Prostate gland (tissue), 2 donors: Measurements from ENCODE around the gene MYH16. TPM values are rescaled to one million over a fixed set of nuclear protein-coding genes. Genes with fewer than 3 reads are reported as not detected.
"Not testable (repeated sequence)": the region's sequence is repeated elsewhere in the genome, so short reads cannot be mapped to it uniquely, and the experiment has no call there.

Experiments
- DNase-seq: peaks from one replicate; pipeline ENCODE4 v3.0.0-alpha.2; 2019; ENCODE audit warnings: low spot score
- H3K27ac ChIP-seq, 2 donors: fragments of 200-600 bp; sonication (generic); 2 replicates each; pipeline ENCODE4 v1.5.1; 2017 to 2019
- H3K27me3 ChIP-seq: fragments of 200-600 bp; sonication (generic); replicated peaks from 2 replicates; pipeline ENCODE4 v1.5.1; 2019; ENCODE audit not compliant: insufficient read depth
- H3K36me3 ChIP-seq, 2 donors: fragments of 200-600 bp; sonication (generic); 1 replicate in 1 of 2; 2 replicates in 1 of 2; pipeline versions ENCODE4 v1.5.1 to v1.8.1; 2017 to 2019
- H3K4me1 ChIP-seq: fragments of 200-600 bp; sonication (generic); replicated peaks from 2 replicates; pipeline ENCODE4 v1.5.1; 2019
- H3K4me3 ChIP-seq, 2 donors: fragments of 200-600 bp; sonication (generic); 2 replicates each; pipeline ENCODE4 v1.5.1; 2017 to 2019
- H3K9me3 ChIP-seq: fragments of 200-600 bp; sonication (generic); 2 replicates; pipeline ENCODE4 v1.5.1; 2017
- CTCF ChIP-seq, 4 experiments: fragments of 200-600 bp in 2 of 4; fragments of 450-650 bp in 2 of 4; sonication (generic) in 2 of 4; IDR thresholded peaks; 1 replicate in 3 of 4; 2 replicates in 1 of 4; pipeline ENCODE4 v1.5.1; 2016 to 2019; ENCODE audit warnings: antibody characterized with exemption in 4 of 4, mild to moderate bottlenecking in 2 of 4, moderate library complexity in 2 of 4
- POLR2A ChIP-seq: fragments of 450-650 bp; IDR thresholded peaks from one replicate; pipeline ENCODE4 v1.6.1; 2016; ENCODE audit warnings: antibody characterized with exemption, mild to moderate bottlenecking
- POLR2AphosphoS5 ChIP-seq: sonication (generic); formaldehyde crosslinking; IDR thresholded peaks from one replicate; pipeline ENCODE4 v1.6.1; 2017; ENCODE audit warnings: antibody characterized with exemption
- WGBS: methylation state at CpG from one replicate; pipeline ENCODE4 v1.1.5; 2018; 5-methylcytosine and 5-hydroxymethylcytosine counted together
- intact Hi-C: fragments of 100-400 bp; cut with DNase I; formaldehyde crosslinking; loops from one replicate; pipeline ENCODE4 v1.14.2; 2022
- total RNA-seq, 2 donors: library from RNA; depleted of rRNA; stranded (reverse); fragments of >200 nt; gene quantifications; one replicate each; pipeline ENCODE4 v1.1.0, GENCODE V29; 2016

The MYH16 gene
- total RNA-seq: under 1 TPM in 1 of 2 donors, not detected in 1; 0.97 TPM

- Histone ChIP-seq H3K36me3 (no peaks in the 10 kb centered on the region), H3K27ac (no peak within 1 kb of the TSS), H3K4me1 (no peaks in the 10 kb centered on the region), H3K27me3 (no peaks in the 10 kb centered on the region), H3K9me3 (no peaks in the 10 kb centered on the region), H3K4me3 (no peak within 1 kb of the TSS)
- intact Hi-C loops: no loop called here
- 95% methylated on average over 2 of the region's 2 CpGs for WGBS
- no peak for TF ChIP-seq CTCF (IDR thresholded peaks at IDR 0.05)
- no peak for TF ChIP-seq POLR2A
- no peak for TF ChIP-seq POLR2AphosphoS5
- no peak for DNase-seq
Observed at GRCh38 chr7:99272476-99273045, at the start of gene MYH16. Gene MYH16 (plus strand): TSS chr7:99272839.

- intact Hi-C loops, H3K4me3 ChIP-seq, H3K27ac ChIP-seq, H3K36me3 ChIP-seq, H3K4me1 ChIP-seq, H3K27me3 ChIP-seq, H3K9me3 ChIP-seq: not testable (repeated sequence)
- DNase-seq: peak; percentile 27
- peak; percentile 22 for TF ChIP-seq POLR2AphosphoS5
- WGBS: 56% methylated on average over 15 of the region's 15 CpGs
Observed at GRCh38 chr7:99224263-99224898, 48.3 kb upstream of the MYH16 start.

- no peak for TF ChIP-seq POLR2A
- no peak for TF ChIP-seq POLR2AphosphoS5
- intact Hi-C loops: no loop called here
- H3K9me3 ChIP-seq: no peaks in the 10 kb centered on the region
- 95% methylated on average over 2 of the region's 2 CpGs for WGBS
- H3K4me3 ChIP-seq: no peak overlapping the region
- no peaks in the 10 kb centered on the region for H3K4me1 ChIP-seq
- no peaks in the 10 kb centered on the region for H3K27me3 ChIP-seq
- no peak overlapping the region for H3K27ac ChIP-seq
- DNase-seq: no peak
- H3K36me3 ChIP-seq: no peaks in the 10 kb centered on the region
Observed at GRCh38 chr7:99224899-99225265, 47.8 kb upstream of the MYH16 start.

- Histone ChIP-seq H3K27ac (no peak overlapping the region), H3K4me1 (no peaks in the 10 kb centered on the region), H3K4me3 (no peak overlapping the region), H3K36me3 (no peaks in the 10 kb centered on the region), H3K9me3 (no peaks in the 10 kb centered on the region), H3K27me3 (no peaks in the 10 kb centered on the region)
- no peak for TF ChIP-seq CTCF (IDR thresholded peaks at IDR 0.05)
- TF ChIP-seq POLR2A: no peak
- TF ChIP-seq POLR2AphosphoS5: no peak
- 78% methylated on average over 4 of the region's 4 CpGs for WGBS
- DNase-seq: no peak
- intact Hi-C loops: no loop called here
Observed at GRCh38 chr7:99229234-99229633, 43.4 kb upstream of the MYH16 start.

- WGBS: 80% methylated on average over 9 of the region's 9 CpGs
Observed at GRCh38 chr7:99232082-99232770, 40.4 kb upstream of the MYH16 start.

GRCh38 chr7:99232955-99233354 is 39.7 kb upstream of the MYH16 start:
- H3K27ac ChIP-seq, H3K9me3 ChIP-seq, H3K36me3 ChIP-seq, H3K27me3 ChIP-seq, intact Hi-C loops, H3K4me1 ChIP-seq, H3K4me3 ChIP-seq, DNase-seq: not testable (repeated sequence)
- WGBS: 88% methylated on average over 4 of the region's 4 CpGs

More at GRCh38 chr7:99232082-99232770, 40.4 kb upstream of the MYH16 start:
- Histone ChIP-seq H3K9me3 (no peaks in the 10 kb centered on the region), H3K27ac (no peak overlapping the region), H3K4me3 (no peak overlapping the region), H3K27me3 (no peaks in the 10 kb centered on the region), H3K36me3 (no peaks in the 10 kb centered on the region), H3K4me1 (no peaks in the 10 kb centered on the region)
- intact Hi-C loops: no loop called here
- TF ChIP-seq POLR2A (no peak), POLR2AphosphoS5 (no peak), CTCF (IDR thresholded peaks at IDR 0.05) (no peak)
- DNase-seq: no peak
